Stimulated activated naive CD8-positive, alpha-beta T cell treated with anti-CD3 and anti-CD28 coated beads, Interleukin-15, Interleukin-2, amounts not matched to agents 100 ng/mL and 50 ng/mL, for 24 hours (primary cell): ENCODE results near the gene UTRN.
A peak's percentile ranks its signal among the peaks of the same experiment; 100 is the strongest.

ENCODE experiments used
- H3K27ac Mint-ChIP-seq: one replicate; pipeline ENCODE4 v1.8.0; 2021; ENCODE audit warnings: mild to moderate bottlenecking, mixed read lengths
- H3K27me3 Mint-ChIP-seq: one replicate; pipeline ENCODE4 v1.8.0; 2021; ENCODE audit warnings: mixed read lengths
- H3K36me3 Mint-ChIP-seq: one replicate; pipeline ENCODE4 v1.8.0; 2021; ENCODE audit warnings: low read depth, mixed read lengths
- H3K4me1 Mint-ChIP-seq: one replicate; pipeline ENCODE4 v1.8.0; 2021; ENCODE audit warnings: low read depth, mixed read lengths
- H3K4me3 Mint-ChIP-seq: one replicate; pipeline ENCODE4 v1.8.0; 2021; ENCODE audit warnings: mild to moderate bottlenecking, mixed read lengths
- H3K9me3 Mint-ChIP-seq: one replicate; pipeline ENCODE4 v1.8.0; 2021; ENCODE audit warnings: mixed read lengths

Gene UTRN

DNA sequence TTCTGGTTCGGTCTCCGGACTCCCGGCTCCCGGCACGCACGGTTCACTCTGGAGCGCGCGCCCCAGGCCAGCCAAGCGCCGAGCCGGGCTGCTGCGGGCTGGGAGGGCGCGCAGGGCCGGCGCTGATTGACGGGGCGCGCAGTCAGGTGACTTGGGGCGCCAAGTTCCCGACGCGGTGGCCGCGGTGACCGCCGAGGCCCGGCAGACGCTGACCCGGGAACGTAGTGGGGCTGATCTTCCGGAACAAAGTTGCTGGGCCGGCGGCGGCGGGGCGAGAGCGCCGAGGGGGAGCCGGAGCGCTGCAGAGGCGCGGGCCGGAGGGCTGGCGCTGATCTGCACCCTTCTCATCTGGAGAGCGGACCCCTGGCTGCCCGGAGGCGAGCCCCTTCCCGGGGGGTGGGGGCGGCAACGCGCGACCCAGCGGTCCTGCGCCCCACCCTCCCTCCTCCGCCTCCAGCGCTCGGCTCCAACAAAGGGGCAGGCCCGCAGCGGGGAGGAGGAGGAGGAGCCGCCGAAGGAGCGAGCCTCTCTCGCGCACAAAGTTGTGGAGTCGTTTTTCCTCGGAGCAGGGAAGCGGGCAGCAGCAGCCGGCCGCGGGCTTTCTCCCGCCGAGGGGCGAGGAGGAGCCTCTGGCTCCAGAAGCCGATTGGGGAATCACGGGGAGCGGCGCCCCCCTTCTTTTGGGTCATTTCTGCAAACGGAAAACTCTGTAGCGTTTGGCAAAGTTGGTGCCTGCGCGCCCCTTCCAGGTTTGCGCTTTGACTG is at the start of gene UTRN:
UTRN (plus strand) TSS at position 553 of the 765 bp plus-strand sequence. CDS start 6,494 bp downstream, outside the sequence.
- Mint-ChIP-seq H3K27ac (peak within 1 kb of the TSS; percentile 48), H3K9me3 (no peaks in the 10 kb centered on the region), H3K27me3 (peaks cover 20% of the 10 kb centered on the region), H3K36me3 (no peaks in the 10 kb centered on the region), H3K4me3 (peak within 1 kb of the TSS; percentile 91), H3K4me1 (peaks cover 20% of the 10 kb centered on the region)

DNA sequence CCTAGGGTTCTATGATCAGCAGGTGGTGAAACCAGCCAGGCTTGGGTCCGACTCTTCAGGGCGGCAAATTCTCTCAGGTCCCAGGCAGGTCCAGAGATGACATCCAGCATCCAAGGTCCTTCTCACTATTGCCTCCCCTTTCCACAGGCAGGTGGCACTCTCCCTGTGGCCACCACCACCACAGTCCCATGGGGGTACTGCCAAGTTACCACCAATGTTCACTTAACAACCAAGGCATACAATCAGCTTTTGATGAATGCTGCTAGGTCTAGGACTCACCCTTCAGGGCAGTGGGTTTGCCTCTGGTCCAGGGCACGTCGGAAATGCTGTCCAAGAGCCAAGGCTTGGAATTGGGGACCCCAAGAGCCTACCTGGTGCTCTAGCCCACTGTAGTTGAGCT is 40.4 kb upstream of the UTRN start:
- H3K27me3 Mint-ChIP-seq = peaks cover 15% of the 10 kb centered on the region
- H3K4me3 Mint-ChIP-seq = no peak overlapping the region
- no peak overlapping the region for H3K27ac Mint-ChIP-seq
- H3K4me1 Mint-ChIP-seq = peaks cover 25% of the 10 kb centered on the region
- peaks cover 11% of the 10 kb centered on the region for H3K9me3 Mint-ChIP-seq
- H3K36me3 Mint-ChIP-seq = peaks cover 4% of the 10 kb centered on the region

DNA sequence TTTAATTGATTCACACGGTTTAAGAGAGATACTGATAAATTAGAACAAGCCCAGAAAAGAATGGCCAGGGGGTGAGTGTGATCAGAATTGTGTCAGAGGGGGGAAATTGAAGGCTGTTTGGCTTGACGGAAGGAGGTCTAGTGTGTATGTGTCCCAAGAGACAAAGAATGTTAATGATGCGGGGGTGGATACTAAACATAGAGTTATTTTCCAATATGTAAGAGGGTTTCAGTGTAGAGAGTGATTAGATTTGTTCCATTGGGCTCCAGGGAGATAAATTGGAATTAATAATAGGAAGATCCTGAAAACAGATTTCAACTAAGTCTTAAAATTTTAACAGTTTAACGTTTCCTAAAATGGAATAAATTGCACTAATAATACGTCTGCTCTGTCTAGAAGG is 38.1 kb upstream of the UTRN start:
- peaks cover 25% of the 10 kb centered on the region for H3K4me1 Mint-ChIP-seq
- no peak overlapping the region for H3K27ac Mint-ChIP-seq
- H3K4me3 Mint-ChIP-seq = no peak overlapping the region
- H3K27me3 Mint-ChIP-seq = peaks cover 19% of the 10 kb centered on the region
- H3K9me3 Mint-ChIP-seq = peaks cover 11% of the 10 kb centered on the region
- peaks cover 4% of the 10 kb centered on the region for H3K36me3 Mint-ChIP-seq

DNA sequence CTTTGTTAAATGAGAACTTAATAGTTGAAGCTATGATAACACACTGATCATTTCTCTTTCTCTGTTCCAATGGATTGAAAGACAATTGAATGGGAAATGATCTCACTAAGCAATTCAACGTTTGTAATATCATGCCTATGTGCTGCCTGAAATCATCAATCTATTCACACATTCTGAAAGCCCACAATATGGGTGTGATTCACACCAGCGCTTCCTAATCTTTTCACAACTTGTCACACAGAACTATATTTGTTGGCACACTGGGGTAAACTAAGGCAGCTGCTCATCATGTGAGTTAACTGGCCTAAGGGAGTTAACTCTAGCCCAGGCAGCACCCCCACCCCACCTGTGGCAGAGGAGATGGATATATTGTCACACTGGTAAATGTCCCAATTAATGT is 37.1 kb upstream of the UTRN start:
- Mint-ChIP-seq H3K4me3 (peak overlapping the region; percentile 11), H3K4me1 (peaks cover 25% of the 10 kb centered on the region), H3K27ac (peak overlapping the region; percentile 71), H3K27me3 (peaks cover 19% of the 10 kb centered on the region), H3K36me3 (peaks cover 4% of the 10 kb centered on the region), H3K9me3 (peaks cover 11% of the 10 kb centered on the region)

DNA sequence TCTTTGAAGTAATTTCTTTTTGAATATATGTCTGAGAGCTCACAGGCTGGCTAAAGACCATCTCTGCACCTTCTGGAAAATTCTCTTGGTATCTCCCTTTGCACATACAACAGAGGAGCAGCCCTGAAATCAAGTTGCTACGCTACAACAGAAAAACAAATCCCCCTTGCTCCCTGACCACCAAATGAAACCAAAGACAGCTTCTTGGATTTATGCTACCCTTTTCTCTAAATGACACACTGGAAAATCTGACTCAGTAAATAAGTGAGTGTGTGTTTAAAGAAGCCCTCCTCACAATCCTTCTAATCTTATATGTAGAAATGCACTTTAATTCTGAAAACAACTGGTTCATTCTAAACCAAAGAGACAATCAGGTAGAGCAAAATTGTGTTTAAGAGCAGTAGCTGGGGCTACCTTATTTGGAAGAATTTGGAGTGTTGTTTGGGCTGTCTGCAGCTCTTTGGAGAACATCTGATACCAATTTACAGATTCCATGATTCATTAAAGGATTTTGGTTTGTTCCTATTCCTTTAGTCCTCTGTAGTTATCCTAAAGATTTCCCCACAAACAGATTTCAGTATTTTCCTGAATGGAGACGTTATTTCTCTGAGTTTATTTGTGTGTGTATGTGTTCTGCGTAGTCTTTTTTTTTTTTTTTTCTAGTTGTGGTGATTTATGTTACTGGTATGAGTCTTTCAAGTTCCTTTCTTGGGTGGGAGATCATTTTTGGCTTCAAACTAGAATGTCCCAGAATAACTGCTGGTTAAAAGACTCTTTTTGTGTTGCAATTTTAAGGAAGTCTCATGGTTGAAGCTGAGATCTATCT is 36.4 kb upstream of the UTRN start:
- Mint-ChIP-seq H3K4me3 (peak overlapping the region; percentile 25), H3K36me3 (peaks cover 4% of the 10 kb centered on the region), H3K27ac (peak overlapping the region; percentile 69), H3K27me3 (peaks cover 16% of the 10 kb centered on the region), H3K4me1 (peaks cover 25% of the 10 kb centered on the region), H3K9me3 (peaks cover 11% of the 10 kb centered on the region)

DNA sequence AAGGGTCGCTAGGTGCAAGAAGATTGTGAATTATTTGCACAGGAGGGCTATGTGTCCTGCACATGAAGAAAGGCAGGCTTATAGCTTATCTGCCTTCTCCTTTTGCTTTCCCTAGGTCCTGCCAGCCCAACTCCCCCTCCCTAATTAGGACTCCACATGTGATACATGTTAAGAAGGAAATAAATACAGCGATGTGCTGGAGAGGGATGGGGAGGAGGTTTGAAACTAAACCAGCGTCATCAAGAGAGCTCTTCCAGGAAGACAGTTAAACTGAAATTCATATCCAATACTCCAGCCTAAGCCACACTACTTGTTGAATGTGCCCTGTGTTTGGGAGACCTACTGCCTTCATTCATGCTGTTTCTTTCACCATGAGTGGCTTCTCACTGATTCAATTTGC is 34.9 kb upstream of the UTRN start:
- H3K4me3 Mint-ChIP-seq = no peak overlapping the region
- peaks cover 11% of the 10 kb centered on the region for H3K9me3 Mint-ChIP-seq
- H3K36me3 Mint-ChIP-seq = peaks cover 4% of the 10 kb centered on the region
- H3K27me3 Mint-ChIP-seq = peaks cover 15% of the 10 kb centered on the region
- no peak overlapping the region for H3K27ac Mint-ChIP-seq
- peaks cover 25% of the 10 kb centered on the region for H3K4me1 Mint-ChIP-seq

DNA sequence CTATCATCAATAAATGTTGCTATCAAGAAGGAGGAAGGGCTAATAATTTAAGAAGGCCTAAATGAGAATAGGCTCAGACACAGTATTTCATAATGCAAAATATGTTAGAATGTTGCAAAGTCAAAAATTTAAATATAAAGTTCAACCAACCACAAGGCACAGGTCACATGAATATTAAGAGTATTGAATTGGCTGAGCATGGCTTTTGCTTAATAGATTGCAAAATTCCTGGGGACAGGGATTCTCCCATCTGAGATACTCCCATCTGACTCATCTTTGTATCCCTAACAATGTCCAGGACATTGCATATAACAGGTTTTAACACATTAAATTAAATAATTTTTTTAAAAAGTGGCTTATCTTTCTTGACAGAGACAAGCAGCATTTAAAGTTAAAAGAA is 32.9 kb upstream of the UTRN start:
- Mint-ChIP-seq H3K36me3 (no peaks in the 10 kb centered on the region), H3K9me3 (no peaks in the 10 kb centered on the region), H3K4me1 (peaks cover 19% of the 10 kb centered on the region), H3K4me3 (no peak overlapping the region), H3K27me3 (peaks cover 11% of the 10 kb centered on the region), H3K27ac (no peak overlapping the region)

DNA sequence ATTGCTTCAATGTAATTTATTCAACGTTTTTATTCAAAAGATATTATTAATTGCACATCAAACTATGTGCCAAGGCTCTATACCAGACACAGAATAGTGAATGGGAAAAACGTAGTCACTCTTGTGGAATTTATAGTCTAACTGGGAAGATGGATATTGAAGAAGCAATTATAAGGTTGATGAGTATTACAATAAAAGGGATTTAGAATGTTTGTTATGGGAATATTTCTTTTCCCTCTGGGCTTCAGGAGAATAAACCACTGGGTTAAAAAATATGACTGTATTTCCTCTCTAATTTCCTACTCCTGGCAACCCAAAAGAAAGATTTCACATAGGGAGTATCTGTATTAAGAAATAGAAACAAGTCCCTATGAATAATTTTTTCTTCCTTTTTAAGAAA is 25.1 kb upstream of the UTRN start:
- H3K4me3 Mint-ChIP-seq = no peak overlapping the region
- H3K4me1 Mint-ChIP-seq = no peaks in the 10 kb centered on the region
- H3K9me3 Mint-ChIP-seq = no peaks in the 10 kb centered on the region
- peaks cover 8% of the 10 kb centered on the region for H3K27me3 Mint-ChIP-seq
- no peaks in the 10 kb centered on the region for H3K36me3 Mint-ChIP-seq
- no peak overlapping the region for H3K27ac Mint-ChIP-seq

DNA sequence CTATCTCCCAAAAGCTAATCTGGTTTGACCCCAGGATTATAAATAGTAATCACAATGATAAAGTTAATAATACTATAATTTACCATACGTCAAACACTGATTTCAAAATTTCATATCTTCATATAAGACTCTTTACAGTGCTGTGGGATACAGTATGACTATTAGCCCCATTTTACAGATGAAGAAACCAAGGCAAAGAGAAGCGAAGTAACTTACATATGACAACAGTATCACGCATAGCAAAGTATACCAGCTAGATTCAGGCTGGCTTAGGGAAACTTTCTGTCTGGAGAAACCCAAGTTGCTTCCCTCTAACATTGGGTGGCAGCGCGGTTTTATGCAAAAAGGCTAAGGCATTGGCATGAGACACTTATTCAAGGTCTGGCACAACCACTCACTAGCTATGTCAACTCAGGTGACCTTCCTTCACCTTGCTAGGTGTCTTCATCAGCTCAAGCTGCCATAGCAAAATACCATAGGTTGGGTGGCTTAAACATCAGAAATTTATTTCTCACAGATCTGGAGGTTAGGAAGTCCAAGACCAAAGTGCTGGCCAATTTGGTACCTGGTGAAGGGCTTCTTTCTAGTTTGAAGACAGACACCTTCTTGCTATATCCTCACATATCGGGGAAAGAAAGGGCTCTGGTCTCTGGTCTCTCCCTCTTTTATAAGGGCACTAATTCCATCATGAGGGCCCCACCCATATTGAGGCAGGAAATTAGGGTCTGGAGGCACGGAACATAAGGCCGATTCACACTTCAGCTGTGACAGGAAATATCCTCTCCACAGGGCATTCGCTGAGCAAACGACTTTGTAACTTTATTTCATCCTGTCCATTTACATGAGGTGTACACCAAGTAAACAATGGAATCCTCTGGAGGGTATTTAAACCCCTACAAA is 22.4 kb upstream of the UTRN start:
- Mint-ChIP-seq H3K9me3 (no peaks in the 10 kb centered on the region), H3K4me3 (no peak overlapping the region), H3K36me3 (no peaks in the 10 kb centered on the region)

DNA sequence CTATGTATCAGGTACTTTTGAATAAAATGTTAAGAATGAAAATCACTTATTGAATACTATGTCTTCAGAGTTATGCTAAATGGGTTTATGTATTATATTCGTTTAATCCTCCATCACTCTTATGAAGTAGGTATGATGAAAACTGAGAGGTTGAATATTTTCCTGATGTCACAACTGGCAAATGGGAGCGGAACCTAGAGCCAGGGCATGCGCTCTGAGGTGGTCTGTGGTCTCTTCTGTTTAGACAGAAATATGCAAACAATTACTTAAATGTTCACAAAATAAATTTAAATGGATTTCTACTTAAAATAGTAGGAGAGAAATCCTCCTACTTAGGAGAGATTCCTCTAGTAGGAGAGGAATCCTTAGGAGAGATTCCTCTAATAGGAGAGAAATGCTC is 21.3 kb upstream of the UTRN start:
- Mint-ChIP-seq H3K4me3 (no peak overlapping the region), H3K27me3 (no peaks in the 10 kb centered on the region), H3K4me1 (no peaks in the 10 kb centered on the region), H3K27ac (no peak overlapping the region), H3K9me3 (no peaks in the 10 kb centered on the region), H3K36me3 (no peaks in the 10 kb centered on the region)

More for the DNA sequence above, 22.4 kb upstream of the UTRN start:
- no peak overlapping the region for H3K27ac Mint-ChIP-seq
- no peaks in the 10 kb centered on the region for H3K4me1 Mint-ChIP-seq
- H3K27me3 Mint-ChIP-seq = no peaks in the 10 kb centered on the region

DNA sequence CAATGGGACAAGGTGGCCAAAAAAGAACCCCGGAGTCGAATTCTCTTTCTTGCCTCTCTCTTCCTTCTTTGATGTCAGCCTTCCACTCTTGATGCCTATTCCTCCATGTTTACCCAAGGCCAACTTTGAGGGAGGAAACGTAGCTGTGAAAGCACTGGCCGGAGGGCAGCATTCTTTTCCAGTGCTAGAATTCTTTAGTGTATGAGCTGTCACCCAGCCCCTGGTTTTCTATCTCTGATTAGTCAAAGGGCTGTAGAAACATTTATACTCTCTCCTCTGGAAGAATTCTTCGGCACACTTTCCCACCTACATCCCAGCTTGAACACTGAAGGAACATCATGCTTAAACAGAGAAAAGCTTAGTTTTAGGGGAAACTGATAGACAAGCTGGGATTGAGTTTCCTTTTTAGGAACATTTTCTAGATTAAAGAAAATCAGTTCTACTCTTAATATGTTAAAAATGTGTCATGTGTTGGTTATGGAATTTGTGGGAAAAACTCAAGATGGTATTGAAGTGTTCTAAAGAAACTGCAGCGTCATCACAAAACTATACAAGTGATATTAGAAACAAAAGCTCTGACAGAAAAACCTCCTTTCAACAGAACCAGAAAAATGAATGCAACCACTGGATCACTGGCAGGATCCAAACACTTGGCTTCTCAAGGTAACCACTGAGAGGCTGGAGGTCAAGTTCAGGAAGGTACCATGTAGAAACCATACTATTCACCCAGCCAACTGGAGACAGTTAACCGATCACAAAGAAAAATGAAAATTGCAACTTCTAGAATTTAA is 20.7 kb upstream of the UTRN start:
- no peaks in the 10 kb centered on the region for H3K27me3 Mint-ChIP-seq
- H3K4me1 Mint-ChIP-seq = no peaks in the 10 kb centered on the region
- H3K9me3 Mint-ChIP-seq = no peaks in the 10 kb centered on the region
- no peaks in the 10 kb centered on the region for H3K36me3 Mint-ChIP-seq
- H3K27ac Mint-ChIP-seq = no peak overlapping the region
- H3K4me3 Mint-ChIP-seq = no peak overlapping the region

DNA sequence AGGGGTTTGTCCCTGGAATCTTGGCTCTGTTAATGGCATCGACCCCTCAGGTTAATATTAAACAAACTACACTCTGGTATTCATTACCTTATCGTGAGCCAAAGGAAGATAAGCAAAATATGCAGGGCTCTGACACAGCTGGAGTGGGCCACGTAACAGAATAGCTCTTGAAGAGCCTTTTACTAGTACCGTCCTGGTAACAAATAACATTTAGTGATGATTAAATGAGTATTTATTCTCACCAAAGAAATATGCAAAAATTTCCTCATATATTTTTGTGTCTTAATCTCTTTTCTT is 20.1 kb upstream of the UTRN start:
- Mint-ChIP-seq H3K4me1 (no peaks in the 10 kb centered on the region), H3K9me3 (no peaks in the 10 kb centered on the region), H3K36me3 (no peaks in the 10 kb centered on the region), H3K27me3 (no peaks in the 10 kb centered on the region), H3K27ac (no peak overlapping the region), H3K4me3 (no peak overlapping the region)

DNA sequence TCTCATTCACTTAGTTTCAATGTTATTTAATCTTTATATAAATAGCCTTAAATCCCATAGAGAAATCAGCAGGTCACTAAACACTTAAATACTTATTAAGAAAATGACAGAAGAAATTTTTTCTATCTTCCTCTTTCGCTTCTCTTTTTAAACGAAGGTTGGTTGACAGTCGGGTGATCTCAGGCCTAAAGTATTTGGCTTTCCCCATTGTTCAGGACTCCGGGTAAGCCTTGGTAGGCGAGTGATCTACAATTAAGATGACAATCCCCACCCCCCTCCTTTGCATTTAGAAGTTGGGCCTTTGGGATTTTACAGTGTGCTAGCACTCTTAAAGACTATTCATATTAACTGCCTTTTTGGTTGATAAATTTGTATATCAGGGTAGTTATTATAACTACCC is 19.7 kb upstream of the UTRN start:
- H3K36me3 Mint-ChIP-seq = no peaks in the 10 kb centered on the region
- no peaks in the 10 kb centered on the region for H3K4me1 Mint-ChIP-seq
- no peak overlapping the region for H3K4me3 Mint-ChIP-seq

DNA sequence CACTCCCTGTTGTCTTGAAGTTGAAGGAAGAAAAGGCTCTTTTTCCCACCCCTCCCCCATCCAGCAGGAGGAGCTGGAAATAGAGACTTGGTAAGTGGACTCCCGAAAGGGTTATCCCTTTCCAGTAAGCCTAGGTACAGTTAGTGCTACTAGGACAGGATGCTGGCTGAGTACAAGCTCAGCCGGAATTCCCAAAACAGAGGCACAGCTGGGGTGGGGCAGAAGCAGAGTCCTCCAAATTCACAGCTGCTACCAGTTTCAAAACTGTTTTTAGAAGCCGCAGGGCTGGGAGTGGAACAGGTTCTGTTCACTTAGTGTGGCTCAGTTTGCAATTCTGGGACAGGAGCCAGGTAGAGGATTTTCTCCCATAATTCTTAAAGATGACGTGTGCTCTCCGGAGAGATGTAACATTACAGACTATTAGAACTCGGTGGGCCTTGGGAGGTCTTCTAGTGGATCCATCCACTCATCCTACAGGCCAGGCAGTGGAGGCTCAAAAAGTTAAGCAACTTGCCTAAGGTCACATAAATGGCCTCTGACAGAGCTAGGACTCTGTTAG is 19.0 kb upstream of the UTRN start:
- H3K27me3 Mint-ChIP-seq = no peaks in the 10 kb centered on the region
- no peaks in the 10 kb centered on the region for H3K4me1 Mint-ChIP-seq
- H3K4me3 Mint-ChIP-seq = no peak overlapping the region
- no peaks in the 10 kb centered on the region for H3K36me3 Mint-ChIP-seq
- no peak overlapping the region for H3K27ac Mint-ChIP-seq
- H3K9me3 Mint-ChIP-seq = no peaks in the 10 kb centered on the region

More for the DNA sequence above, 19.7 kb upstream of the UTRN start:
- Mint-ChIP-seq H3K27ac (no peak overlapping the region), H3K27me3 (no peaks in the 10 kb centered on the region), H3K9me3 (no peaks in the 10 kb centered on the region)
